NT2/D1 (cell line): Measurements from ENCODE around the gene CYP11A1.

ENCODE experiments used
- DNase-seq: peaks from one replicate; pipeline ENCODE4 v3.0.0-alpha.2; 2011; ENCODE audit warnings: low read depth, low spot score
- H3K27me3 ChIP-seq: 2 replicates; pipeline ENCODE4 v1.6.0; 2011; ENCODE audit warnings: mild to moderate bottlenecking; ENCODE audit not compliant: insufficient read length, insufficient read depth
- H3K36me3 ChIP-seq: 2 replicates; pipeline ENCODE4 v1.6.1; 2011; ENCODE audit warnings: mild to moderate bottlenecking, low read length, mixed read lengths; ENCODE audit not compliant: insufficient read depth, insufficient read length
- H3K4me1 ChIP-seq: 2 replicates; pipeline ENCODE4 v1.5.1; 2011; ENCODE audit not compliant: insufficient read depth, insufficient read length
- H3K4me3 ChIP-seq: 2 replicates; pipeline ENCODE4 v1.5.1; 2011; ENCODE audit warnings: low read depth; ENCODE audit not compliant: insufficient read length
- H3K9ac ChIP-seq: 2 replicates; pipeline ENCODE4 v1.6.0; 2011; ENCODE audit warnings: low read depth; ENCODE audit not compliant: insufficient read length
- H3K9me3 ChIP-seq: 2 replicates; pipeline ENCODE4 v1.5.1; 2011; ENCODE audit warnings: mild to moderate bottlenecking, low read length; ENCODE audit not compliant: insufficient read depth
- SUZ12 ChIP-seq: IDR thresholded peaks from 2 replicates; pipeline ENCODE4 v1.6.1; 2011; ENCODE audit not compliant: insufficient read length, insufficient read depth; ENCODE audit errors: extremely low read depth
- YY1 ChIP-seq: IDR thresholded peaks from 2 replicates; pipeline ENCODE4 v1.6.1; 2011; ENCODE audit not compliant: insufficient read length, insufficient read depth
- ZNF274 ChIP-seq: IDR thresholded peaks from 2 replicates; pipeline ENCODE4 v1.6.1; 2011; ENCODE audit warnings: mild to moderate bottlenecking, low read depth, low read length

CYP11A1 gene

DNA sequence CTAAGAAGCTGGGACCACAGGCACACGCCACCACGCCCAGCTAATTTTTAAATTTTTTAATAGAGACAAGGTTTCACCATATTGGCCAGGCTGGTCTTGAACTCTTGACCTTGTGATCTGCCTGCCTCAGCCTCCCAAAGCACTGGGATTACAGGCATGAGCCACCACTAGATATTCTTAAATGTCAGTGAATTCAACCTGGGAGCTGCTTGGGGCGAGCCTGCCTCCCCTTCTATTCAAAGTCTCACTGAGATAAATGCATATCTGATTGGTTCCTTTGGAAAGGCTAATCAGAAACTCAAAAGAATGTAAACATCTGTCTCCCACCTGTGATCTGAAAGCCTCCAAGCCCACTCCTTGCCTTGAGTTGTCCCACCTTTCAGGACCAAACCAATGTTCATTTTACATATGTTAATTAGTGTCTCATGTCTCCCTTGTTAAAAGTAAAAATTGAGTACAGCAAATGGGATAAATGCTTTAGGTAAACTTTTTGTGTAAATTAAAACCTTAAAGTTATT lies 15.0 kb downstream of the CYP11A1 start:
- no peak for TF ChIP-seq YY1
- no peak for TF ChIP-seq SUZ12
- no peak for TF ChIP-seq ZNF274
- Histone ChIP-seq H3K27me3 (no peaks in the 10 kb centered on the region), H3K4me1 (peaks cover 5% of the 10 kb centered on the region), H3K9me3 (peaks cover 41% of the 10 kb centered on the region), H3K36me3 (no peaks in the 10 kb centered on the region), H3K9ac (no peak overlapping the region), H3K4me3 (no peak overlapping the region)
- DNase-seq, result no peak

DNA sequence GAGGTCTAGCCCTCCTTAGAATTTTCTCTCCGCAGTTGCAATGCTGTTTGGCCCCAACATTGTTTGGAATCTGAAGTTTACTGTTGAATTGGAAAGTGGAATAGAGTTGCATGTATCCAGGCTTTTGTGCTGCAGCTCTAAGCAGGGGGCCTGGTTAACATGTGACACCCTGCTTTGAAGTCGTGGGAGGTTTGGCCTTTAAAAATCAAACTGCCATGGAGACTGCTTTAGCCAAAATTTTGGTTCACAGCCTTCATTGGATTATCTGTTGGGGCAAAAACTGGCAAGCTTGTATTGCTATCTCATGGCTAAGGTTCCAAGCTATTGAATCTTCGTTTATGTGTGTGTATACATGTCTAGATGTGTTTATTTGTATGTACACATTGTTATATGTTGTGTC lies 15.8 kb downstream of the CYP11A1 start:
- Histone ChIP-seq H3K36me3 (no peaks in the 10 kb centered on the region), H3K27me3 (no peaks in the 10 kb centered on the region), H3K4me3 (no peak overlapping the region), H3K4me1 (peaks cover 5% of the 10 kb centered on the region), H3K9me3 (peaks cover 34% of the 10 kb centered on the region), H3K9ac (no peak overlapping the region)
- no peak for TF ChIP-seq YY1
- no peak for TF ChIP-seq ZNF274
- no peak for TF ChIP-seq SUZ12
- DNase-seq, result no peak

DNA sequence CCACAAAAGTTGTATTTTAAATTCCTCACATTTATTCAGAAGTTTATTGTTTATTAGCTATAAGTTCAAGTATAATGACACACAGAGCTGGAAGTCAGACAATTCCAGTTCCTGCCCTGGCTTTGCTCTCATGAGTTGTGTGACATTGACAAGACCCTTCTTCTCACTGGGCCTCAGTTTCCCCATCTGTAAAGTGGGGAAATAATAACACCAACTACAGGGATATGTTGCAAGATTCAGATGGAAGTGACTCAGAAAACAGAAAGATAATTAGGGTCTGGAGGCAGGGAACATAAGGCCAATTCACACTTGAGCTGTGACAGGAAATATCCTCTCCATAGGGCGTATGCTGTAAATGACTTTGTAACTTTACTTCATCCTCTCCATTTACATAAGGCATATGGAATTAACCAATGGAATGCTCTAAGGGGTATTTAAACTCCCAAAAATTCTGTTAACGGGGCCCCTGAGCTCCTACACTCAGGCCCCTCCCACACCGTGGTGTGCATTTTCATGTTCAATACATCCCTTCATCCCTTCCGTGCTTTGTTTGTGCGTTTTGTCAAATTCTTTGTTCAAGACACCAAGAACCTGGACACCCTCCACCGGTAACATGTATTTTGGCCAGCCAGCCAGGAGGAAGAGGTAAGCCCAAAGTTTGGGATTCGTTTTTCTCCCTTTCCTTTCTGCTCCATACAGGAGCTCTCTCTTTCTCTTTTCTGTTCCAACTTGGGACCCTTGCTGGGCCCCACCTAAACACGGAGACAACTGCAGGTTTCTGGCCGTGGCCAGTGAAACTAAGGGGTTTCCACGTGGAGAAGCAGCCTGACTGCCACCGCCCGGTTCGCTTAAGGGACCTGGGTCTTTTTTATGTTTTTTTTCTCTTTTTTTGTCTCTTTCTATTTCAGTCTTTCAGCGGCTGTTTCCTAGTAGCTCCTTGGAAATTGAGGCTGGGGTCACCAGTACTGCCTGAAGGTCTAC lies 16.9 kb downstream of the CYP11A1 start:
- H3K4me3 ChIP-seq, result no peak overlapping the region
- H3K9me3 ChIP-seq, result peaks cover 24% of the 10 kb centered on the region
- no peaks in the 10 kb centered on the region for H3K27me3 ChIP-seq
- H3K4me1 ChIP-seq, result peaks cover 5% of the 10 kb centered on the region
- TF ChIP-seq SUZ12 (no peak), ZNF274 (no peak), YY1 (no peak)
- no peaks in the 10 kb centered on the region for H3K36me3 ChIP-seq
- no peak overlapping the region for H3K9ac ChIP-seq
- DNase-seq, result no peak

DNA sequence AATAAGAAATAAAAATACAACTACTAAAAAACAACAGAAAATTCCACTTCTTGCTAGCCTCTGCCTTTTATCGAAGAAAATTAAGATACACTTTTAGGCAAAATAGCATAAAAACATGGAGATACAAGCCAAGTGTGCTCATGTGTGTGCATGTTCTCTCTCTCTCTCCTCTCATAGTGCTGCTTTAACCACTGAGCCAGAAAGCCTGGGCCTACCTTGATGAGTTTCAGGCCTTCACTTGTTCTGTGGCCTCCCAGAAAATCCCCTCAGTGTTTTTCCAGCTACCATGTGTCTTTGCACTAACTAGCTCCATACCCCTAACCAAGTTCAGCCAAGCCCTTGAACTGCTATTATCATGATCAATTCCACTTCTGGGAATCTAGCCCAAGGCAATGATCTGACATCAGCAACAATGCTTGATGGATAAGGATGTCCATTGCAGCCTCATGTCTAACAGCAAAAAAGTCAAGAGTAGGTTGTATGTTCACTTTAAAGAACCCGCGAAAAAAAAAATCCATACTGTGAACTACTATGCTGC lies 18.1 kb downstream of the CYP11A1 start:
- no peak for DNase-seq
- TF ChIP-seq ZNF274, result no peak
- TF ChIP-seq SUZ12, result no peak
- no peak for TF ChIP-seq YY1
- Histone ChIP-seq H3K9ac (no peak overlapping the region), H3K27me3 (no peaks in the 10 kb centered on the region), H3K4me1 (peaks cover 5% of the 10 kb centered on the region), H3K9me3 (peaks cover 15% of the 10 kb centered on the region), H3K36me3 (no peaks in the 10 kb centered on the region), H3K4me3 (no peak overlapping the region)

DNA sequence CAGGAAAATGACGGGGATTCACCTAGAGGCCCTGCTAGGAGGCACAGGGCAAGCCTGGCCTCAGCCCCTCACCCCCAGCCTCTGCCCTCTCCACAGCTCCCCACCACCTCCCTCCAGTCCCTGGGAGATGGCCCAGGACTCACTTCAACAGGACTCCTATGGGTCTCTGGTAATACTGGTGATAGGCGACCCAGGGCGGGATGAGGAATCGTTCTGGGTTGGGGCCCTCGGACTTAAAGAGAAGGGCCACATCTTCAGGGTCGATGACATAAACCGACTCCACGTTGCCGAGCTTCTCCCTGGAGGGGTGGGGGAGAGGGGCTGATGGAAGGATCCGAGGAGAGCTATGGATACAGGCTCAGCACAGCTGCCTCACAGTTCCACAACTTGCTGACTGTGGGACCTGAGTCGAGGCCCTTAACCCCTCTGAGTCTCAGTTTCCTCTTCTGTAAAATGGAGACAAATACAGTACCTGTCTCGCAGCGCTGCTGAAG lies 19.6 kb downstream of the CYP11A1 start:
- no peaks in the 10 kb centered on the region for H3K36me3 ChIP-seq
- DNase-seq, result no peak
- no peak overlapping the region for H3K4me3 ChIP-seq
- H3K4me1 ChIP-seq, result peaks cover 5% of the 10 kb centered on the region
- no peaks in the 10 kb centered on the region for H3K27me3 ChIP-seq
- TF ChIP-seq SUZ12 (no peak), ZNF274 (no peak), YY1 (no peak)
- no peak overlapping the region for H3K9ac ChIP-seq
- H3K9me3 ChIP-seq, result peaks cover 4% of the 10 kb centered on the region; the same call in 1 of the 2 replicates

DNA sequence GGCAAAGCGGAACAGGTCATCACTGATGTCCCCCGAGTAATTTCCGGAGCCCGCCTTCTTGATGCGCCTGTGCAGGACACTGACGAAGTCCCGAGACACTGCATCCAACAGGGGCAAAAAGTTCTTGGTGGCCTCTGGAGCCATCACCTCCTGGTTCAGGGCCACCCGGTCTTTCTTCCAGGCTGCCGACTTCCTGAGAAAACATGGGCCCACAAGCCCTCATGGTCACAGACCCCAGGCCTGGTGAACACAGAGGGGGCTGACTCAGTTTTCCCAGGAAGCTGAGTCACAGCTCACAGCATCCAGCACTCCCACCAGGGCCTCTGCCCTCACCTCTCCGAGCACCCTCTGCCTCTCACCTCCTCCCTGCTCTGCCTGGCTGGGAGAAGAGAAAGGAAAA lies 22.4 kb downstream of the CYP11A1 start:
- H3K27me3 ChIP-seq, result no peaks in the 10 kb centered on the region
- H3K4me1 ChIP-seq, result peaks cover 2% of the 10 kb centered on the region
- no peak overlapping the region for H3K9ac ChIP-seq
- no peaks in the 10 kb centered on the region for H3K36me3 ChIP-seq
- no peak overlapping the region for H3K4me3 ChIP-seq
- no peaks in the 10 kb centered on the region for H3K9me3 ChIP-seq
- TF ChIP-seq YY1 (no peak), SUZ12 (no peak), ZNF274 (no peak)
- no peak for DNase-seq

DNA sequence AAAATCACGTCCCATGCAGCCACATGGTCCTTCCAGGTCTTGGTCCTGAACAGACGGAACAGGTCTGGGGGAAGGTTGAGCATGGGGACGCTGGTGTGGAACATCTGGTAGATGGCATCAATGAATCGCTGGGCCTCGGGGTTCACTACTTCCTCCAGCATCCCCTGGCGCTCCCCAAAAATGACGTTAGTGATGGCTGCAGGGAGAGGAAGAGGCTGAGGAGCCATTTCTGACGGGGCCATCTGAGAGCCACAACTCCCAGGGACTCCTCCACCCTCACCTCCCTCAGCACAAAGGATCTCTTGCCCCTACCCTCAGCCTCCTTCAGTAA lies 23.7 kb downstream of the CYP11A1 start:
- Histone ChIP-seq H3K36me3 (no peaks in the 10 kb centered on the region), H3K9ac (no peak overlapping the region), H3K9me3 (no peaks in the 10 kb centered on the region), H3K4me1 (peaks cover 2% of the 10 kb centered on the region), H3K27me3 (no peaks in the 10 kb centered on the region), H3K4me3 (no peak overlapping the region)
- TF ChIP-seq SUZ12, result no peak
- no peak for TF ChIP-seq YY1
- no peak for TF ChIP-seq ZNF274
- no peak for DNase-seq
